WTC11 (cell line): ENCODE measurements around the gene IL11RA. TPM values are rescaled to one million over a fixed set of nuclear protein-coding genes. Genes with fewer than 3 reads are reported as not detected.

Experiments
- ATAC-seq: fragments of 200-7000 bp; cut with Tn5 transposase; 2 replicates; pipeline ENCODE4 v1.10.0; 2021; ENCODE audit warnings: mild to moderate bottlenecking, moderate library complexity
- CTCF ChIA-PET: fragments of 300-600 bp; sonication (Branson Sonifier 250); formaldehyde crosslinking; loops from one replicate; lab custom pipeline; 2021; ENCODE audit warnings: antibody characterized with exemption; lab: Charles Lee
- POLR2A ChIA-PET: fragments of 350-600 bp; sonication (Branson Sonifier 250); formaldehyde crosslinking; loops from one replicate; lab custom pipeline; 2021; ENCODE audit warnings: antibody characterized with exemption; lab: Charles Lee
- DNase-seq: peaks from one replicate; pipeline ENCODE4 v3.0.0; 2021; ENCODE audit warnings: low spot score
- H3K27ac Mint-ChIP-seq: 2 replicates; pipeline ENCODE4 v1.8.0; 2021; ENCODE audit warnings: mixed read lengths
- H3K27me3 Mint-ChIP-seq: 2 replicates; pipeline ENCODE4 v1.8.0; 2021; ENCODE audit warnings: low read depth, mild to moderate bottlenecking, moderate library complexity, mixed read lengths
- H3K36me3 Mint-ChIP-seq: 2 replicates; pipeline ENCODE4 v1.8.0; 2021; ENCODE audit warnings: mixed read lengths
- H3K4me1 Mint-ChIP-seq: 2 replicates; pipeline ENCODE4 v1.8.0; 2022; ENCODE audit warnings: mixed read lengths
- H3K4me3 Mint-ChIP-seq: 2 replicates; pipeline ENCODE4 v1.8.0; 2021; ENCODE audit warnings: mild to moderate bottlenecking, moderate library complexity, mixed read lengths
- H3K9me3 Mint-ChIP-seq: 2 replicates; pipeline ENCODE4 v1.8.0; 2021; ENCODE audit warnings: mixed read lengths
- ELF4 ChIP-seq: sonication (generic); formaldehyde crosslinking; IDR thresholded peaks from 2 replicates; pipeline ENCODE4 v1.8.1; 2022; ENCODE audit warnings: low read depth, mild to moderate bottlenecking, moderate library complexity, missing genetic modification reagents
- JAZF1 ChIP-seq: fragments of 250-450 bp; sonication (Bioruptor Pico); IDR thresholded peaks from 2 replicates; pipeline ENCODE4 v1.9.0; 2021; ENCODE audit warnings: moderate library complexity, mild to moderate bottlenecking, inconsistent platforms
- SMAD3 ChIP-seq: sonication (generic); formaldehyde crosslinking; IDR thresholded peaks from 2 replicates; pipeline ENCODE4 v1.8.0; 2022; ENCODE audit warnings: missing genetic modification reagents, mild to moderate bottlenecking, borderline replicate concordance
- SOX15 ChIP-seq: fragments of 250-450 bp; sonication (Bioruptor Pico); IDR thresholded peaks from 2 replicates; pipeline ENCODE4 v1.9.0; 2021; ENCODE audit warnings: mild to moderate bottlenecking
- TEAD4 ChIP-seq: sonication (generic); formaldehyde crosslinking; IDR thresholded peaks from 2 replicates; pipeline ENCODE4 v1.8.0; 2022; ENCODE audit warnings: mild to moderate bottlenecking, missing genetic modification reagents
- ZNF396 ChIP-seq: fragments of 250-450 bp; sonication (Bioruptor Pico); IDR thresholded peaks from 2 replicates; pipeline ENCODE4 v1.8.0; 2021; ENCODE audit warnings: mild to moderate bottlenecking, moderate library complexity, borderline replicate concordance
- total RNA-seq: library from RNA; stranded (reverse); gene quantifications from 3 replicates; pipeline ENCODE4 v1.2.3, GENCODE V29; 2021
- TF ChIP-seq, protein P1 (sequence below): fragments of 250-450 bp; sonication (Bioruptor Pico); conservative IDR thresholded peaks from 2 replicates; pipeline ENCODE4 v1.9.0; 2021; ENCODE audit warnings: mild to moderate bottlenecking
- TF ChIP-seq, protein P2 (sequence below): sonication (generic); formaldehyde crosslinking; IDR thresholded peaks from 2 replicates; pipeline ENCODE4 v1.8.1; 2022; ENCODE audit warnings: missing genetic modification reagents, borderline replicate concordance
- TF ChIP-seq, protein P3 (sequence below): sonication (generic); formaldehyde crosslinking; IDR thresholded peaks from 2 replicates; pipeline ENCODE4 v1.8.0; 2023; ENCODE audit warnings: mild to moderate bottlenecking, missing genetic modification reagents
- TF ChIP-seq, protein P4 (sequence below): sonication (generic); formaldehyde crosslinking; IDR thresholded peaks from 2 replicates; pipeline ENCODE4 v1.8.1; 2022; ENCODE audit warnings: low read depth, missing genetic modification reagents, borderline replicate concordance
- TF ChIP-seq, protein P5 (sequence below): sonication (generic); formaldehyde crosslinking; IDR thresholded peaks from 2 replicates; pipeline ENCODE4 v1.8.0; 2023; ENCODE audit warnings: missing genetic modification reagents
- TF ChIP-seq, protein P6 (sequence below): sonication (generic); formaldehyde crosslinking; IDR thresholded peaks from 2 replicates; pipeline ENCODE4 v1.8.0; 2022; ENCODE audit warnings: missing genetic modification reagents
- TF ChIP-seq, protein P7 (sequence below): sonication (generic); formaldehyde crosslinking; IDR thresholded peaks from 2 replicates; pipeline ENCODE4 v1.8.1; 2022; ENCODE audit warnings: low read depth, mild to moderate bottlenecking, moderate library complexity, missing genetic modification reagents, borderline replicate concordance

IL11RA gene
- total RNA-seq, 1 experiment from 2014 or later, result 8.6 TPM

DNA sequence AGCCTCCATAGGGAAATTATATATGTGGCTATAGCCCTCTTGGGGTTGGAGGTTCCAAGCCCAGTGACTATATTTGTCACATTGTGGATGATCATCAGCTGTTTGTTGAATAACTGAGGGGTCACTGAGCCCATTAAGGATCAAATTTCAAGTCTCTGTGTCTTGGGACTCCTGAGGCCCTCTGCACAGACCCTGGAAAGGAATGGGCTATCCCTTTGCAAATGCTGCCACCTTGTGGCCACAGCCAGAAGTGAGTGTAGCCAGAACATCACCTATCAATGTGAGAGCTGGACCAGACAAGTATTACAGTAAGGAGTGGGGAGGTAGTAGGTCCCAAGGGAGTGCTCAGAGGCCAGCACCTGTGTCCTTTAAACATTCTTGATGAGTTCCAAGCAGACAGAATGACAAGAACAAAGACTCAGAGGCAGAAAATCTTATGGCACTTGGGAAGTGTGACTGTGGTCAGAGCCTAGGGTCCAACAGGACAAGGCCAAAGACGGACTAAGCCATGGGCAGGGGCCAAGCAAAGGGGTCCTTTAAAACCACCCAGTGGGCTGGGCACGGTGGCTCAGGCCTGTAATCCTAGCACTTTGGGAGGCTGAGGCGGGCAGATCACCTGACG, 48.3 kb upstream of the IL11RA start (continued):
- TF ChIP-seq, protein P1, sequence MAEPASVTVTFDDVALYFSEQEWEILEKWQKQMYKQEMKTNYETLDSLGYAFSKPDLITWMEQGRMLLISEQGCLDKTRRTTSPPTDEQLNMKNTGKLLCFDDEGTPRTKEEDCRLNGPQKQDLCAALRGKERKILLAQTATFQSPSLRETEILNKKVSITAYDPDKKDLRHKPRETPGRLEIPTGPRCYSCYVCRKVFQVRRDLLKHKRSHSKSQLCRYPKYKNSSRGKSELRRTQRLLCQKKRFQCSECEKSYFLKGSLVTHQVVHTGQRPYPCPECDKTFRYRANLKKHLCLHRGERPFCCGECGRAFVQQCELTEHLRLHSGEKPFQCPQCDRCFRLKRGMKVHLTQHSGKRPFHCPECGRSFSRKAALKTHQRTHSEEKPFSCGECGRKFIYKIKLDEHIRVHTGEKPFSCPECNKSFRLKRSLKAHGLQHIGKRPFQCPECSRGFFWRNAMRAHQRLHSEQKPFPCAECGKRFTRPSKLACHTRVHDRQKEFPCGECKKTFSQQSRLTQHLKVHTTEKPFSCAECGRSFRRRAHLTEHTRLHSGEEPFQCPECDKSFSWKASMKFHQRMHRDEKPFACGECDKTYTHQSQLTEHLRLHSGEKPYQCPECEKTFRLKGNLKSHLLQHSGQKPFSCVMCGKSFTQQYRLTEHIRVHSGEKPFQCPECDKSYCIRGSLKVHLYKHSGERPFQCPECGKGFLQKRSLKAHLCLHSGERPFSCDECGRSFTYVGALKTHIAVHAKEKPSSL (CRISPR knock-in tag), result no peak
- TF ChIP-seq, protein P2, sequence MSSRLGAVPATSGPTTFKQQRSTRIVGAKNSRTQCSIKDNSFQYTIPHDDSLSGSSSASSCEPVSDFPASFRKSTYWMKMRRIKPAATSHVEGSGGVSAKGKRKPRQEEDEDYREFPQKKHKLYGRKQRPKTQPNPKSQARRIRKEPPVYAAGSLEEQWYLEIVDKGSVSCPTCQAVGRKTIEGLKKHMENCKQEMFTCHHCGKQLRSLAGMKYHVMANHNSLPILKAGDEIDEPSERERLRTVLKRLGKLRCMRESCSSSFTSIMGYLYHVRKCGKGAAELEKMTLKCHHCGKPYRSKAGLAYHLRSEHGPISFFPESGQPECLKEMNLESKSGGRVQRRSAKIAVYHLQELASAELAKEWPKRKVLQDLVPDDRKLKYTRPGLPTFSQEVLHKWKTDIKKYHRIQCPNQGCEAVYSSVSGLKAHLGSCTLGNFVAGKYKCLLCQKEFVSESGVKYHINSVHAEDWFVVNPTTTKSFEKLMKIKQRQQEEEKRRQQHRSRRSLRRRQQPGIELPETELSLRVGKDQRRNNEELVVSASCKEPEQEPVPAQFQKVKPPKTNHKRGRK (CRISPR knock-in tag), result no peak

DNA sequence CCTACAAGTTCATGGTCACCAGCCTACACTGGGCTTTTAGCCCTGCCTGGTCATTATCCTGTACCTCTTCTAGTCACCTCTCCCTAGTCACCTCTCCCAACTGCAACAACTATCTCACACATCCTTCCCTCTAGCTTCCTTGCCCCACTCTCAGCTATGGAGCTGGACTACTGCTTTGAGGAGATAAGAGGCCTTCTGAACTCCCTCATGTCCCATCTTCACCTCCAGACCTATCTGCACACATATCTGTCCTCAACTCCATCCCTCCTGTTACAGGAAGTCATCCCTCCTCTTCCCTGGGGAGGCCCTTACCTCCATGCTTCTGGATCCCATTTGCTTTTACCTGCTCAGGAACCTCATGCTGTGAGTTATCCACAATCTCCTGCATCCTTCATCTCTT, 45.8 kb upstream of the IL11RA start:
- no peak for DNase-seq
- Mint-ChIP-seq H3K27ac (no peak overlapping the region), H3K27me3 (no peaks in the 10 kb centered on the region; the same call in 1 of the 2 replicates), H3K4me3 (no peak overlapping the region), H3K4me1 (peaks cover 20% of the 10 kb centered on the region), H3K36me3 (no peaks in the 10 kb centered on the region), H3K9me3 (no peaks in the 10 kb centered on the region)
- ChIA-PET CTCF (interaction anchor here (1.0 to 7.0 kb wide), 5 partner anchors 14 to 202 kb away, joined by 3 to 96 read pairs (median 25); no protein-coding TSS in a partner anchor), POLR2A (no interaction called here)
- ATAC-seq, result no peak
- no peak for TF ChIP-seq ZNF396 (CRISPR knock-in tag)
- TF ChIP-seq, protein P3, sequence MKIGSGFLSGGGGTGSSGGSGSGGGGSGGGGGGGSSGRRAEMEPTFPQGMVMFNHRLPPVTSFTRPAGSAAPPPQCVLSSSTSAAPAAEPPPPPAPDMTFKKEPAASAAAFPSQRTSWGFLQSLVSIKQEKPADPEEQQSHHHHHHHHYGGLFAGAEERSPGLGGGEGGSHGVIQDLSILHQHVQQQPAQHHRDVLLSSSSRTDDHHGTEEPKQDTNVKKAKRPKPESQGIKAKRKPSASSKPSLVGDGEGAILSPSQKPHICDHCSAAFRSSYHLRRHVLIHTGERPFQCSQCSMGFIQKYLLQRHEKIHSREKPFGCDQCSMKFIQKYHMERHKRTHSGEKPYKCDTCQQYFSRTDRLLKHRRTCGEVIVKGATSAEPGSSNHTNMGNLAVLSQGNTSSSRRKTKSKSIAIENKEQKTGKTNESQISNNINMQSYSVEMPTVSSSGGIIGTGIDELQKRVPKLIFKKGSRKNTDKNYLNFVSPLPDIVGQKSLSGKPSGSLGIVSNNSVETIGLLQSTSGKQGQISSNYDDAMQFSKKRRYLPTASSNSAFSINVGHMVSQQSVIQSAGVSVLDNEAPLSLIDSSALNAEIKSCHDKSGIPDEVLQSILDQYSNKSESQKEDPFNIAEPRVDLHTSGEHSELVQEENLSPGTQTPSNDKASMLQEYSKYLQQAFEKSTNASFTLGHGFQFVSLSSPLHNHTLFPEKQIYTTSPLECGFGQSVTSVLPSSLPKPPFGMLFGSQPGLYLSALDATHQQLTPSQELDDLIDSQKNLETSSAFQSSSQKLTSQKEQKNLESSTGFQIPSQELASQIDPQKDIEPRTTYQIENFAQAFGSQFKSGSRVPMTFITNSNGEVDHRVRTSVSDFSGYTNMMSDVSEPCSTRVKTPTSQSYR (CRISPR knock-in tag), result no peak
- no peak for TF ChIP-seq SMAD3 (CRISPR knock-in tag)
- TF ChIP-seq SOX15 (CRISPR knock-in tag), result no peak
- no peak for TF ChIP-seq JAZF1 (CRISPR knock-in tag)
- TF ChIP-seq, protein P1 (CRISPR knock-in tag), result no peak
- TF ChIP-seq, protein P4, sequence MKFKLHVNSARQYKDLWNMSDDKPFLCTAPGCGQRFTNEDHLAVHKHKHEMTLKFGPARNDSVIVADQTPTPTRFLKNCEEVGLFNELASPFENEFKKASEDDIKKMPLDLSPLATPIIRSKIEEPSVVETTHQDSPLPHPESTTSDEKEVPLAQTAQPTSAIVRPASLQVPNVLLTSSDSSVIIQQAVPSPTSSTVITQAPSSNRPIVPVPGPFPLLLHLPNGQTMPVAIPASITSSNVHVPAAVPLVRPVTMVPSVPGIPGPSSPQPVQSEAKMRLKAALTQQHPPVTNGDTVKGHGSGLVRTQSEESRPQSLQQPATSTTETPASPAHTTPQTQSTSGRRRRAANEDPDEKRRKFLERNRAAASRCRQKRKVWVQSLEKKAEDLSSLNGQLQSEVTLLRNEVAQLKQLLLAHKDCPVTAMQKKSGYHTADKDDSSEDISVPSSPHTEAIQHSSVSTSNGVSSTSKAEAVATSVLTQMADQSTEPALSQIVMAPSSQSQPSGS (CRISPR knock-in tag), result no peak
- no peak for TF ChIP-seq ELF4 (CRISPR knock-in tag)
- TF ChIP-seq, protein P5, sequence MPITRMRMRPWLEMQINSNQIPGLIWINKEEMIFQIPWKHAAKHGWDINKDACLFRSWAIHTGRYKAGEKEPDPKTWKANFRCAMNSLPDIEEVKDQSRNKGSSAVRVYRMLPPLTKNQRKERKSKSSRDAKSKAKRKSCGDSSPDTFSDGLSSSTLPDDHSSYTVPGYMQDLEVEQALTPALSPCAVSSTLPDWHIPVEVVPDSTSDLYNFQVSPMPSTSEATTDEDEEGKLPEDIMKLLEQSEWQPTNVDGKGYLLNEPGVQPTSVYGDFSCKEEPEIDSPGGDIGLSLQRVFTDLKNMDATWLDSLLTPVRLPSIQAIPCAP, result no peak
- TF ChIP-seq, protein P6, sequence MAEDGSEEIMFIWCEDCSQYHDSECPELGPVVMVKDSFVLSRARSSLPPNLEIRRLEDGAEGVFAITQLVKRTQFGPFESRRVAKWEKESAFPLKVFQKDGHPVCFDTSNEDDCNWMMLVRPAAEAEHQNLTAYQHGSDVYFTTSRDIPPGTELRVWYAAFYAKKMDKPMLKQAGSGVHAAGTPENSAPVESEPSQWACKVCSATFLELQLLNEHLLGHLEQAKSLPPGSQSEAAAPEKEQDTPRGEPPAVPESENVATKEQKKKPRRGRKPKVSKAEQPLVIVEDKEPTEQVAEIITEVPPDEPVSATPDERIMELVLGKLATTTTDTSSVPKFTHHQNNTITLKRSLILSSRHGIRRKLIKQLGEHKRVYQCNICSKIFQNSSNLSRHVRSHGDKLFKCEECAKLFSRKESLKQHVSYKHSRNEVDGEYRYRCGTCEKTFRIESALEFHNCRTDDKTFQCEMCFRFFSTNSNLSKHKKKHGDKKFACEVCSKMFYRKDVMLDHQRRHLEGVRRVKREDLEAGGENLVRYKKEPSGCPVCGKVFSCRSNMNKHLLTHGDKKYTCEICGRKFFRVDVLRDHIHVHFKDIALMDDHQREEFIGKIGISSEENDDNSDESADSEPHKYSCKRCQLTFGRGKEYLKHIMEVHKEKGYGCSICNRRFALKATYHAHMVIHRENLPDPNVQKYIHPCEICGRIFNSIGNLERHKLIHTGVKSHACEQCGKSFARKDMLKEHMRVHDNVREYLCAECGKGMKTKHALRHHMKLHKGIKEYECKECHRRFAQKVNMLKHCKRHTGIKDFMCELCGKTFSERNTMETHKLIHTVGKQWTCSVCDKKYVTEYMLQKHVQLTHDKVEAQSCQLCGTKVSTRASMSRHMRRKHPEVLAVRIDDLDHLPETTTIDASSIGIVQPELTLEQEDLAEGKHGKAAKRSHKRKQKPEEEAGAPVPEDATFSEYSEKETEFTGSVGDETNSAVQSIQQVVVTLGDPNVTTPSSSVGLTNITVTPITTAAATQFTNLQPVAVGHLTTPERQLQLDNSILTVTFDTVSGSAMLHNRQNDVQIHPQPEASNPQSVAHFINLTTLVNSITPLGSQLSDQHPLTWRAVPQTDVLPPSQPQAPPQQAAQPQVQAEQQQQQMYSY (CRISPR knock-in tag), result no peak
- TF ChIP-seq, protein P7, sequence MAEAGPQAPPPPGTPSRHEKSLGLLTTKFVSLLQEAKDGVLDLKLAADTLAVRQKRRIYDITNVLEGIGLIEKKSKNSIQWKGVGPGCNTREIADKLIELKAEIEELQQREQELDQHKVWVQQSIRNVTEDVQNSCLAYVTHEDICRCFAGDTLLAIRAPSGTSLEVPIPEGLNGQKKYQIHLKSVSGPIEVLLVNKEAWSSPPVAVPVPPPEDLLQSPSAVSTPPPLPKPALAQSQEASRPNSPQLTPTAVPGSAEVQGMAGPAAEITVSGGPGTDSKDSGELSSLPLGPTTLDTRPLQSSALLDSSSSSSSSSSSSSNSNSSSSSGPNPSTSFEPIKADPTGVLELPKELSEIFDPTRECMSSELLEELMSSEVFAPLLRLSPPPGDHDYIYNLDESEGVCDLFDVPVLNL (CRISPR knock-in tag), result no peak
- no peak for TF ChIP-seq TEAD4 (CRISPR knock-in tag)
